Mesangial cell (primary cell): ENCODE data around the gene ZNF732. TPM values are rescaled to one million over a fixed set of nuclear protein-coding genes. Genes with fewer than 3 reads are reported as not detected.

Source experiments
- total RNA-seq: library from RNA; depleted of rRNA; stranded (reverse); fragments of >200 nt; gene quantifications from 2 replicates; pipeline ENCODE4 v1.2.3, GENCODE V29; 2015

Gene ZNF732
- total RNA-seq: 0.38 and 2.0 TPM in 2 replicates

DNA sequence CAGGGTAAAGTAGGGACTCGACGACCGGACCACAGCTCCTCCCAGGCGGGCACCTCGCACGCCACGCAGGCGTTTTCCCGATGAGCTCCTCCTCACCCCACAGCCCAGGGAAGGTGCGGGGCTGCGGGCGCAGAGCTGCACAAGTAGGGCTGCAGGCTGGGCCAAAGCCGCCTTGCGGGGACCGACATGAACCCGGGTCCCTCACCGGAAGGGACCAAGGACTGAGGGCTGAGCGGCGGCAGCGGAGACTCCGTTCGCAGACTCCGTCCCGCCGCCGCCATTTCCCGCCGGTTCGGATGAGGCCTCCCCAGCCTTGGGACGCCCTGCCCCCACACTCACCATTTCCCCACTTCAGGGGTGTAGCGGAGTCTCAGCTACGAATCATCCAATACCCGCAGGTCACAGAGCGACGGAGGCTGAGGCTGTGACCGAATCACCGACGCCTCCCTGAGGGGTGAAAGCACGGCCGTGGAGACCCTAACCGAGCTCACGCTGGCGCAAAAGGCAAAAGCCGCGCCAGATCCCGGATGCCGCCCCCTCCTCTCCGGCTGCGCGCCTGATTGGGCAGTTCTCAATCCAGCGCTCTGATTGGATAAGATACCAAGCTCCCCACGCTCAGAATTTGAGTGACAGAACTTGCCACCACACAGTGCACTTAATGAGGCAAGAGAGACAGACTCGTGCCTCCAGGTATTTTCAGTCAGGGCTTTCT lies at the start of gene ZNF732:
TSS of gene ZNF732 (minus strand) at position 506 of the 712 bp plus-strand sequence. CDS start at position 342, 164 bp downstream.

GRCh38 chr4:337143-337931 lies 32.1 kb upstream of the ZNF732 start, which contains the start of gene ZNF141:
Gene ZNF141 (plus strand): TSS chr4:337814. CDS start chr4:337984, 170 bp downstream.

Other genes with a start within 250 kb of the ZNF732 start
- 2.9 and 3.4 TPM in 2 replicates for gene ZNF718, start 181.0 kb downstream of the ZNF732 start, total RNA-seq
- 3.7 and 5.6 TPM in 2 replicates for gene ZNF141, start 32.3 kb upstream of the ZNF732 start, total RNA-seq
- 9.9 and 16.4 TPM in 2 replicates for gene ZNF721, start 193.7 kb upstream of the ZNF732 start, total RNA-seq
- gene PIGG, start 193.7 kb upstream of the ZNF732 start, total RNA-seq: 33.4 and 36.3 TPM in 2 replicates